ENCODE measurements around the gene MDM4. TPM values are rescaled to one million over a fixed set of nuclear protein-coding genes. Genes with fewer than 3 reads are reported as not detected.

MDM4 gene
- total RNA-seq, 6 experiments from 2014 or later, result 21.0 to 37.6 (median 25.3) TPM

DNA sequence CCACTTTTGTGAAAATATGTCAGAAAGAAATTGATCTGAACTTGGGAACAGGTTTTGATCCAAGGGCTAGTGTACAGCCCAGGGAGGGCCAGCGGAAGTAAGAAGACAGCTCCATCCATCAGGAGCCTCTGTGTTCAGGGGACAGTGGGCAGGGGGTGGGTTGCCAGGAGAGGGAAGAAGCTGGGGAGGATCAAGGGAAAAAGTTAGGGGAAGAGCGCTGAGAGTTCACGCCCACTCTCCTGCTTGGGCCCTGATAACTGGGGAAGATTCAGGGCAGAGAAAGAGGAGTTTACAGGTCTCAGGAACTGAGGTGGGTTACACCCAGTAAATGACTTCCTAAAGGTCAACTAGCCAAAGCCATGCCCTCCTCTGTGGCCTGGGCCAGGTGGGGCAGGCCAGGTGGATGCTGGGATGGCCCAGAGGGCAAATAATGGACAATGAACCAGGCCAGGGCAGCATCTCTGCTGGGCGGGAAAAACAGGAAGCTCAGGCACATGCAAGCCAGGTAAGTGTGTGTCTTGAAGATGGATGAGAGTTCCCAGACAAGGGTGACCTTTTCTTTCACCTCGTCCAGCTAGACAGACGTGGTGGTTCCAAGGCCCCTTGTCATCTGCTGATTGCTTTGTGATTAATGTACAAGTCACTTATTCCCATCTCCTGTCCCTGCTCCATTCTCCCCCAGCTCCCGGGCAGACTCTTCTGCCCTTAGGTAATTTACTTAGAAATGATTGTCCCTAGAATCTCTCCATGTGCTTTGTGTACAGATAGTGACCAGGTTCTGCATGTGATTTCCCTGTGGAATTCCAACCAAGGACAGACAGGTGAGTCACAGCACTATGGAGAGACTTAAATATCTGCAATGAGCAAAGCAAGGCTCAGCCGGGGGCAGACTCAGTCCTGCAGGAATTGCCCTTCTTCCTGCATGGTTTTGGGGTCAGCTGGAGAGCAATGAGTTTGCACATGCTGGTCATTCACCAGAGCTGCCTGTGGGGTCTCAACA lies 57.0 kb downstream of the MDM4 start:
- DNase-seq (no peak), ATAC-seq (no peak)
- no peaks in the 10 kb centered on the region for H3K27me3 ChIP-seq
- no peak overlapping the region for H3K27ac ChIP-seq
- 58% methylated on average over 4 of the region's 8 CpGs for WGBS (ENCODE audit: insufficient coverage, low coverage, low lambda C conversion rate, missing lambda C conversion rate)
- H3K4me1 ChIP-seq, result no peaks in the 10 kb centered on the region
- no peak overlapping the region for H3K4me3 ChIP-seq
- intact Hi-C loops (cut with DNase I), result no loop called here
- no peaks in the 10 kb centered on the region for H3K36me3 ChIP-seq
- TF ChIP-seq POLR2A (IDR thresholded peaks at IDR 0.05), result no peak
- TF ChIP-seq, protein P1, sequence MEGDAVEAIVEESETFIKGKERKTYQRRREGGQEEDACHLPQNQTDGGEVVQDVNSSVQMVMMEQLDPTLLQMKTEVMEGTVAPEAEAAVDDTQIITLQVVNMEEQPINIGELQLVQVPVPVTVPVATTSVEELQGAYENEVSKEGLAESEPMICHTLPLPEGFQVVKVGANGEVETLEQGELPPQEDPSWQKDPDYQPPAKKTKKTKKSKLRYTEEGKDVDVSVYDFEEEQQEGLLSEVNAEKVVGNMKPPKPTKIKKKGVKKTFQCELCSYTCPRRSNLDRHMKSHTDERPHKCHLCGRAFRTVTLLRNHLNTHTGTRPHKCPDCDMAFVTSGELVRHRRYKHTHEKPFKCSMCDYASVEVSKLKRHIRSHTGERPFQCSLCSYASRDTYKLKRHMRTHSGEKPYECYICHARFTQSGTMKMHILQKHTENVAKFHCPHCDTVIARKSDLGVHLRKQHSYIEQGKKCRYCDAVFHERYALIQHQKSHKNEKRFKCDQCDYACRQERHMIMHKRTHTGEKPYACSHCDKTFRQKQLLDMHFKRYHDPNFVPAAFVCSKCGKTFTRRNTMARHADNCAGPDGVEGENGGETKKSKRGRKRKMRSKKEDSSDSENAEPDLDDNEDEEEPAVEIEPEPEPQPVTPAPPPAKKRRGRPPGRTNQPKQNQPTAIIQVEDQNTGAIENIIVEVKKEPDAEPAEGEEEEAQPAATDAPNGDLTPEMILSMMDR (IDR thresholded peaks at IDR 0.05), result no peak
- H3K9me3 ChIP-seq, result no peaks in the 10 kb centered on the region

DNA sequence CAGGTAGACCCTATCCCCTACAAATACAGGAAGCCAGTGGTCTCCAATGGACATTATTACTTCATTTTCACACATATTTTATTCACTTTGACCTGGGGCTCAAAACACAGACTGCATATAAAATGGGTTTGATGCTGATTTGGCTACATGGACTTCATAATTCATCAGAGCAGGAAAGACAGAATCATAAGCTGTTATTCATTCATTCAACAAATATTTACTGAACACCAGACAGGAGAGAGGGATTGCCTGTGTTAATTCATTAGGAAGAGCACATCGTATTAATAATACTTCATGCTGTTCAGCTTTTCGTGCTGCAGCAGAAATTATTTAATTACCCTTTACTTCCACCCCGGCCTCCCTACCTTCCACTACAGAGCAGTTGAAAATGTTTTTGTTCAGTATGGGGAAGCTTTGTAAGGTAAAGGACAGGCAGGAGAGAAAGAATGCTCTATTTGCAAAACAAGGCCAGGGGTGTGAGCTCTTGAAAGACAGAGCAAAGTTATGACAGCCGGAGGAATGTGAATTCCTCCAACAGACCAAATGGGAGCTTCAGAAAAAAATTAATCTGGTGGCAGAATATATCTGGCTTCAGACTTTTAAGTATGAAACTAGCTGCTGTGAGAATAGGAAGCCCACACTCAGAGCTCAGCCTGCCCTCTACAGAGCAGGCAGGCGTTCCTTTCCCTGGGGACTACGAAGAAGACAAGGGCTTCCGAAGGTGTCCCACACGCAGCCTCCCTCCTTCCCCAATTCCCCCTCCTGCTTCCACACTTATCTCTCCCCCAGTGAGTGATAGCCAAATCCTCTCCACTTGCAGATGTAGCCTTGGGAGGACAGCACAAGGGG lies 58.0 kb downstream of the MDM4 start:
- ATAC-seq (no peak), DNase-seq (no peak)
- Histone ChIP-seq H3K27me3 (no peaks in the 10 kb centered on the region), H3K4me1 (no peaks in the 10 kb centered on the region), H3K27ac (no peak overlapping the region), H3K36me3 (no peaks in the 10 kb centered on the region), H3K9me3 (no peaks in the 10 kb centered on the region), H3K4me3 (no peak overlapping the region)
- intact Hi-C loops (cut with DNase I), result no loop called here
- TF ChIP-seq, protein P1 (IDR thresholded peaks at IDR 0.05), result no peak
- TF ChIP-seq POLR2A (IDR thresholded peaks at IDR 0.05), result no peak
- 84% methylated on average over 4 of the region's 8 CpGs for WGBS (ENCODE audit: insufficient coverage, low coverage, low lambda C conversion rate, missing lambda C conversion rate)

DNA sequence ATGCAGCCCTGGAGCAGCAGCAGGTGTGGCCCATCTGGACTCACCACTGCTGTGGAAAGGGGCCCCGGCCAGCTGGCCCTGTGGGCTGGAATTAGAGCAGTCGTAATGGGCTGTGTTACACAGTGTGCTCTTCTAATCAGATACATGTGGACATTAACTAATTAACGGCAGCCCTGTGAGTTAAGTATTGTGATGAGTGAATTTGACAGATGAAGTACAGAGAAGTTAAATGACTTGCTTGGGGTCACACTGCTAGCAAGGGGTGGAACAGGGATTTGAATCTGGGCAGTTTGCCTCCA lies 58.6 kb downstream of the MDM4 start:
- 96% methylated on average over 3 of the region's 3 CpGs for whole genome bisulfite sequencing (ENCODE audit: insufficient coverage, low coverage, low lambda C conversion rate, missing lambda C conversion rate)
- DNase-seq, result no peak
- H3K36me3 ChIP-seq, result no peaks in the 10 kb centered on the region
- no peak for ATAC-seq
- H3K27ac ChIP-seq, result no peak overlapping the region
- H3K4me3 ChIP-seq, result no peak overlapping the region
- TF ChIP-seq, protein P1 (IDR thresholded peaks at IDR 0.05), result no peak
- no peak for TF ChIP-seq POLR2A (IDR thresholded peaks at IDR 0.05)
- H3K4me1 ChIP-seq, result no peaks in the 10 kb centered on the region
- H3K9me3 ChIP-seq, result no peaks in the 10 kb centered on the region
- no peaks in the 10 kb centered on the region for H3K27me3 ChIP-seq
- intact Hi-C loops (cut with DNase I), result no loop called here

DNA sequence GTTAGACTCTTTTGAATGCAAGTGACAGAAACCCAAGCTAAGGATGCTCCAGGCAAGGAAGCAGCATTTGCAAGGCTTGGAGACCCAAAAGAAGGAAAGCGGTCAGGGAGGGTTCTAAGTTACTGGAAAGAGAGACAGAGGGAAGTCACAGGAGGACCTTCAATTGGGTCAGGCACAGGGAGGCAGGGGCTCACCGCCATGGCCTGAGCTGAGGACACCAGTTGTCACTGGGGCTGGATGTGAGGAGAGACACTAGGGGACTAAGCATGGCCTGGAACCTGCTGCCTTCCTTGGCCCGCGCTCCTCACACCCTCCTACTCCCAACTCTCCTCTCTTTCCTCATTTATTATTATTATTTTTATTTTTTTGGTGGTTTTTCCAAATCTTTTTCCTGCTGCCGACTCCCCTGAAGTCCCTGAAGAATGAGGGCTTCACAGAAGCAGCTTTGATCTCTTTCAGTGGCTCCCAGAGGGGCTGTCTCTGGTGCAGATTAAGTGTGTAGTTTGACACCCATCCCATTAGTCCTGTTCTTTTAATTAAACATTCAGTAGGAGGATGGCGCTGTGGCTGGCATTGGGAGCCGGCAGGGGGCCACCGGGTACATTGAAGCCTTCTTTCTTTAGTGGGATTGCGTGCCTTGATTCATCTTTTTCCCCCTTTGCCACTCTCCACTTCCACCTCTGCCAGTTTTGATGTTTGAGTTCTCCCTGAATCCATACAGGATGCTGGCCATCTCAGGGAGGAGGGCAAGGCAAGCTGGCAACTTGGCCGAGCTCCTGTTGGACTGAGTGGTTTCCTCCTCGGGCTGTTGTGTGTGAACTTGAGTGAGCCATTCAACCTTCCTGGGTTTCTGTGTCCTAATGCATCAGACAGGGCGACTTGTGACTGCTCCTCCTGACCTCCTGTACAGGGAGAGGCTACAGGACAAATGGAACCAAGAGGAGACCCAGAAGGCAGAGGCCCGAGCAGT lies 59.3 kb downstream of the MDM4 start:
- ATAC-seq (no peak), DNase-seq (no peak)
- Histone ChIP-seq H3K27ac (no peak overlapping the region), H3K36me3 (no peaks in the 10 kb centered on the region), H3K9me3 (no peaks in the 10 kb centered on the region), H3K27me3 (no peaks in the 10 kb centered on the region), H3K4me3 (no peak overlapping the region), H3K4me1 (no peaks in the 10 kb centered on the region)
- intact Hi-C loops (cut with DNase I), result no loop called here
- WGBS (ENCODE audit: insufficient coverage, low coverage, low lambda C conversion rate, missing lambda C conversion rate), result 82% methylated on average over 7 of the region's 13 CpGs
- no peak for TF ChIP-seq POLR2A (IDR thresholded peaks at IDR 0.05)
- TF ChIP-seq, protein P1 (IDR thresholded peaks at IDR 0.05), result no peak
